ENCODE measurements around the gene ZC3H7A.

GRCh38 chr16:11833951-11834695, 37.1 kb upstream of the ZC3H7A start:
- TF ChIP-seq CTCF (conservative IDR thresholded peaks at IDR 0.05; ENCODE audit: low read length) (no peak), EZH2phosphoT487 (IDR thresholded peaks at IDR 0.05; ENCODE audit: borderline replicate concordance) (no peak)

Data from Loucy (cell line).